ENCODE data around the gene ADAM33. TPM values are rescaled to one million over a fixed set of nuclear protein-coding genes. Genes with fewer than 3 reads are reported as not detected.

The ADAM33 gene
- total and polyA plus RNA-seq, 2 donors (not counting 1 experiment from before 2014, with no cell fraction given): not detected

DNA sequence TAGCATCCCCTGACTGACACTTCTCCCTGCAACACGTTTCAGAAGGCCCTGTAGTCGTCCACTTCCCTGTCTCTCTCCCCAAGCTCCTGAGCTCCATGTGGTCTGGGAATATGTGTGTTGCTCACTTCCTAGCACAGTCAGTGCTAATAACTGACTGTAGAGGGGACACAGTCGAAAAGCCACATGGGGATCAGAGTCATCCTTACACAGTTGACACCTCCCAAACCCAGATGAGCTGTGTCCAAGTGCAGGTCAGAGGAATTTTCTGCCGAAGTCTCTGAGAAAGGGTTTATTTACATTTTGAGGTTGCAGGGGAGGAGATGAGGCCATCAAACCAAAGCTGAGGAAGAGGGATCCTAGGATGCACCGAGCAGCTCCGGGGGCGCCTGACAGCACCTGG lies 3.5 kb upstream of the ADAM33 start:
- DNase-seq: no peak
- Mint-ChIP-seq H3K27ac (no peak overlapping the region), H3K4me3 (no peak overlapping the region), H3K4me1 (no peaks in the 10 kb centered on the region), H3K9me3 (ENCODE audit: insufficient read depth) (no peaks in the 10 kb centered on the region), H3K27me3 (peaks cover 41% of the 10 kb centered on the region)
- Histone ChIP-seq H3K9ac (ENCODE audit: low read length) (no peak overlapping the region), H3K27ac (ENCODE audit: low read length in 2 of 2) (no peak overlapping the region), H3K4me1 (ENCODE audit: control insufficient read depth in 2 of 2, insufficient read depth in 2 of 2, low read length in 2 of 2) (no peaks in the 10 kb centered on the region), H2AFZ (ENCODE audit: insufficient read depth, low read depth, low read length, poor library complexity, severe bottlenecking) (no peak overlapping the region), H4K20me1 (ENCODE audit: control insufficient read depth, insufficient read depth, low read length, poor library complexity, severe bottlenecking) (no peaks in the 10 kb centered on the region), H3K4me2 (replicated peaks; ENCODE audit: low read depth, low read length, poor library complexity, severe bottlenecking) (no peak overlapping the region), H3K9me3 (ENCODE audit: control extremely low read depth in 1 of 3, control insufficient read depth in 2 of 3, insufficient read depth in 1 of 3, low read length in 2 of 3) (peaks cover 0 to 5% (median 0%) of the 10 kb centered on the region in 3 donors), H3K4me3 (ENCODE audit: control extremely low read depth in 1 of 5, extremely low read depth in 1 of 5, insufficient read depth in 1 of 5, low read depth in 2 of 5, low read length in 4 of 5) (no peak overlapping the region), H3K36me3 (replicated peaks in 1 of 2; ENCODE audit: control extremely low read depth in 1 of 2, control insufficient read depth in 1 of 2, extremely low read depth in 1 of 2, insufficient read depth in 2 of 2, low read length in 1 of 2) (no peaks in the 10 kb centered on the region), H3K79me2 (ENCODE audit: control insufficient read depth, insufficient read depth, low read length) (no peaks in the 10 kb centered on the region), H3K27me3 (replicated peaks in 1 of 4; ENCODE audit: control extremely low read depth in 1 of 4, control insufficient read depth in 3 of 4, insufficient read depth in 4 of 4, low read length in 3 of 4) (peaks cover 0 to 25% (median 2%) of the 10 kb centered on the region in 4 experiments)
- no peak for ATAC-seq (ENCODE audit: low read depth)
- no peak for TF ChIP-seq EZH2 (IDR thresholded peaks at IDR 0.05; ENCODE audit: borderline replicate concordance, insufficient read depth, low read depth, low read length, poor library complexity, severe bottlenecking)
- no peak for TF ChIP-seq CTCF (IDR thresholded peaks at IDR 0.05)
- CTCF ChIA-PET: no interaction called here
- WGBS (ENCODE audit: insufficient coverage): 66% methylated on average over 4 of the region's 7 CpGs
- POLR2A ChIA-PET: no interaction called here
- intact Hi-C loops (cut with micrococcal nuclease): no loop called here

DNA sequence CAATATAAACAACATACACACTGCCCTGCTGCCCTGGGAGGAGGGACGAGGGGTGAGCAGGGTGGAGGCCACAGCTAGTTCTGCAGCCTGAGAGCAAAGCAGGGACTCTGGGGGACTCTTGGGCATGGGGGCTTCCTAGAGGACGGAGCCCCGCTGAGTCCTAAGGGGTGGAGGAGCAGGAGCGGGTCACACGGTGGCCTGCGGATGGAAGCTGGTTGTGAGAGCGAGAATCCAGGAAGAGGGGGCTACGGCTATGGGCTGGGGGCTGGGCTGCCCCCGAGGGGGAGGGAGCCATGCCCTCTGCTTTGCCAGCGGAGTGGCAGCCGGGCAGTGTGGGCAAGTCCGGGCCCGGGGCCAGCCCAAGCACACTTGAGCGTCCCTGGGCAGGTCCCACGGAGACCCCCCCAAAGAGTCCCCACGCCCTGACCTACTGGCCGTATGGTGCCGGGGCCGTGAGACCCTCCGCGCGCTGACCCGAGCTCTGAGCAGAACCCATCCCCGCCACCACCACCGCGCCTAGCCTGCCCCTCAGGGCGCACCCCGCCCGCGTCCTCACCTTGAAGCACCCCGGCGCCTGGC lies 369 bp downstream of the ADAM33 start:
- CTCF ChIA-PET: no interaction called here
- Mint-ChIP-seq H3K9me3 (ENCODE audit: insufficient read depth) (no peaks in the 10 kb centered on the region), H3K4me1 (peaks cover 4% of the 10 kb centered on the region), H3K4me3 (no peak overlapping the region), H3K27ac (no peak overlapping the region), H3K27me3 (peaks cover 50% of the 10 kb centered on the region)
- no peak for ATAC-seq (ENCODE audit: low read depth)
- intact Hi-C loops (cut with micrococcal nuclease): no loop called here
- H3K9me3 ChIP-seq (ENCODE audit: control extremely low read depth in 1 of 3, control insufficient read depth in 2 of 3, insufficient read depth in 1 of 3, low read length in 2 of 3): no peaks in the 10 kb centered on the region
- no peaks in the 10 kb centered on the region for H4K20me1 ChIP-seq (ENCODE audit: control insufficient read depth, insufficient read depth, low read length, poor library complexity, severe bottlenecking)
- no peak overlapping the region for H3K9ac ChIP-seq (ENCODE audit: low read length)
- POLR2A ChIA-PET: no interaction called here
- H3K79me2 ChIP-seq (ENCODE audit: control insufficient read depth, insufficient read depth, low read length): no peaks in the 10 kb centered on the region
- H3K4me3 ChIP-seq (ENCODE audit: control extremely low read depth in 1 of 5, extremely low read depth in 1 of 5, insufficient read depth in 1 of 5, low read depth in 2 of 5, low read length in 4 of 5): no peak overlapping the region
- TF ChIP-seq EZH2 (IDR thresholded peaks at IDR 0.05; ENCODE audit: borderline replicate concordance, insufficient read depth, low read depth, low read length, poor library complexity, severe bottlenecking) (no peak), CTCF (IDR thresholded peaks at IDR 0.05) (no peak)
- DNase-seq: no peak
- H3K4me1 ChIP-seq (ENCODE audit: control insufficient read depth in 2 of 2, insufficient read depth in 2 of 2, low read length in 2 of 2): peaks cover 0 to 6% of the 10 kb centered on the region in 2 donors
- WGBS (ENCODE audit: insufficient coverage): 25% methylated on average over 32 of the region's 32 CpGs
- H3K36me3 ChIP-seq (replicated peaks in 1 of 2; ENCODE audit: control extremely low read depth in 1 of 2, control insufficient read depth in 1 of 2, extremely low read depth in 1 of 2, insufficient read depth in 2 of 2, low read length in 1 of 2): no peaks in the 10 kb centered on the region
- H3K4me2 ChIP-seq (replicated peaks; ENCODE audit: low read depth, low read length, poor library complexity, severe bottlenecking): no peak overlapping the region
- no peak overlapping the region for H2AFZ ChIP-seq (ENCODE audit: insufficient read depth, low read depth, low read length, poor library complexity, severe bottlenecking)
- H3K27ac ChIP-seq (ENCODE audit: low read length in 2 of 2): no peak overlapping the region
- peaks cover 0 to 37% (median 3%) of the 10 kb centered on the region in 4 experiments for H3K27me3 ChIP-seq (replicated peaks in 1 of 4; ENCODE audit: control extremely low read depth in 1 of 4, control insufficient read depth in 3 of 4, insufficient read depth in 4 of 4, low read length in 3 of 4)

Data from B cell (primary cell).